ENCODE data around the gene CFAP74.

The CFAP74 gene

GRCh38 chr1:1880617-1881312, 122.8 kb downstream of the CFAP74 start:
- Mint-ChIP-seq H3K4me3 (no peak overlapping the region), H3K9me3 (no peaks in the 10 kb centered on the region), H3K36me3 (peaks cover 25% of the 10 kb centered on the region), H3K4me1 (peaks cover 78% of the 10 kb centered on the region), H3K27me3 (no peaks in the 10 kb centered on the region), H3K27ac (peak overlapping the region; percentile 44)
- ATAC-seq: no peak

DNA sequence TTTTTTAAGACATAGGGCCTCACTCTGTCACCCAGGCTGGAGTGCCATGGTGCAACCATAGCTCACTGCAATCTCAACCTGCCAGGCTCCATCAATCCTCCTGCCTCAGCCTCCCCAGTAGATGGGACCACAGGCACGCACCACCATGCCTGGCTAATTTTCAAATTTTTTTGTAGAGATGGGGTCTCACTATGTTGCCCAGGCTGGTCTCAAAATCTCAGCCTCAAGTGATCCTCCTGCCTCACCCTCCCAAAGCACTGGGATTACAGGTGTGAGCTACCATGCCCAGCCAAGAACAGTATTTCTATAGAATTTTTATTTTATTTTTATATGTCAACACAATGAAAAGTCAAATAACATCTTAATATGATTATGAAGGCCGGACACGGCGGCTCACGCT, 123.6 kb downstream of the CFAP74 start:
- H3K27ac Mint-ChIP-seq: no peak overlapping the region
- H3K4me1 Mint-ChIP-seq: peaks cover 82% of the 10 kb centered on the region
- H3K36me3 Mint-ChIP-seq: peaks cover 32% of the 10 kb centered on the region
- ATAC-seq: no peak
- no peaks in the 10 kb centered on the region for H3K27me3 Mint-ChIP-seq
- no peaks in the 10 kb centered on the region for H3K9me3 Mint-ChIP-seq
- H3K4me3 Mint-ChIP-seq: no peak overlapping the region

DNA sequence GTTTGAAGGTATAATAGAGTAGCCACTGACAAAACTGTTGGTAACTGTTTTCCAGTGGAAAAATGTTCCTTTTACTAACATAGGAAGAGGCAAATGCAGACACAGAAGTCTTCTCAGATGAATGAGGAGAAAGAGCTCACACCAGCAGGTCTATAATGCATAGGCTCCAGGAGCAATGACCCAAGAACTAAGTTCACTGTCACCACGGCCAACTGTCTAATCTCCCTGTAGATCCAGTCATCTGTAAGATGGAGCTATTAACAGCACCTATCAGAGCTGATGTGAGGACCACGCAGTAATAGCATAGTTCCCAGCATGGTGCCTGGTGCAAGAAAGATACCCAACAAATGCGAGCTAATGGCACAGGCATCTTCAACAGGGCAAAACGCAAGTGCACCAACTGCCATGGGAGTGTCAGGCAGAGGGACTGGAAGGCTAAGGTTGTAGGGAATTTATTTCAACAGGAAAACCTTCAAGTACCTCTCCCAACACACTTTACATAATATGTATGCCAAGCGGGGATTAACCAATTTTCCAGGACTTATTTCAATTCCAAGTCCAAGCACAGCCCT, 125.6 kb downstream of the CFAP74 start:
- Mint-ChIP-seq H3K4me3 (no peak overlapping the region), H3K4me1 (peaks cover 76% of the 10 kb centered on the region), H3K27ac (no peak overlapping the region)

DNA sequence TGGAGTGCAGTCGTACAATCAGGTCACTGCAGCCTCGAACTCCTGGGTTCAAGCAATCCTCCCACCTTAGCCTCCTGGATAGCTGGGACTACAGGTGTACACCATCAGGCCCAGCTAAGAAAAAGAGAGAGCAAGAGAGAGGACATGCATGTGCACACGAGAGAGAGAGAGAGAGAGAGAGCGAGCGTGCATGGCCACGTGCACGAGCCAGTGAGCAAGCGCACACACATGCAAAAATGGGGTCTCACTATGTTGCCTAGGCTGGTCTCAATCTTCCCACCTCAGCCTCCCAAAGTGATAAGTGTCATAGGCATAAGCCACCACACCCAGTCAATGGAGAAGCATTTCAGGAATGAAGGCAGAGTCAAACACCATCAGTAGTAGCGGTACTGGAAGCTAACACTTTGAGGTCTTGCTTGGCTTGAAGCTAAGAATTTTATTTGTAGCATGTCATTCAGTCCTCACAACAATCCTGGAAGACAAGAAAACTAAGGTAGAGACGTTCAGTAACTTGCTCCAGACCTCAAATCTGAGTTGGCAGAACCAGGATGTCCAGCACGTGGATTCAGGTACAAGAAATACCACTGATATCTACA, 127.2 kb downstream of the CFAP74 start:
- H3K4me3 Mint-ChIP-seq: peak overlapping the region; percentile 19
- peaks cover 57% of the 10 kb centered on the region for H3K36me3 Mint-ChIP-seq
- H3K27ac Mint-ChIP-seq: peak overlapping the region; percentile 59
- ATAC-seq: no peak
- H3K4me1 Mint-ChIP-seq: peaks cover 76% of the 10 kb centered on the region
- H3K9me3 Mint-ChIP-seq: no peaks in the 10 kb centered on the region
- H3K27me3 Mint-ChIP-seq: no peaks in the 10 kb centered on the region

More for the DNA sequence above, 125.6 kb downstream of the CFAP74 start:
- ATAC-seq: no peak
- Mint-ChIP-seq H3K36me3 (peaks cover 42% of the 10 kb centered on the region), H3K27me3 (no peaks in the 10 kb centered on the region), H3K9me3 (no peaks in the 10 kb centered on the region)

DNA sequence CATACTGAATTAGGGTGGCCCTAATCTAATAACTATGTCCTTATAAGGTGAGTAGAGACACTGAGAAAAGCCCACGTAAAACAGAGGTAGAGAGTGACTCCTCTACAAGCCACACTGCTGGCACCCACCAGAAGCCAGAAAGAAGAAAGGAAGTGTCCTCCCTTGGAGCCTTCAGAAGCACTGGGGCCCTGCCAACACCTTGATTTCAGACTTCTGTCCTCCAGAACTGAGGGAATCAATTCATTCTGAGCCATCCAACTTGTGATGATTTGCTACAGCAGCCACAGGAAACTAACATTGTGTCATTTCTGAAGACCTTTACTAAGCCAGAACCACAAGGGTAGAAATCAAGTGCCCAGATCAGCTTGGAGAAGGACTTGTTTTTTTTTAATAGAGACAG, 127.7 kb downstream of the CFAP74 start:
- peaks cover 76% of the 10 kb centered on the region for H3K4me1 Mint-ChIP-seq
- ATAC-seq: no peak
- H3K4me3 Mint-ChIP-seq: no peak overlapping the region
- H3K27me3 Mint-ChIP-seq: no peaks in the 10 kb centered on the region
- peak overlapping the region; percentile 59 for H3K27ac Mint-ChIP-seq
- peaks cover 62% of the 10 kb centered on the region for H3K36me3 Mint-ChIP-seq
- no peaks in the 10 kb centered on the region for H3K9me3 Mint-ChIP-seq

- Mint-ChIP-seq H3K4me3 (no peak overlapping the region), H3K36me3 (peaks cover 66% of the 10 kb centered on the region), H3K27ac (no peak overlapping the region), H3K27me3 (no peaks in the 10 kb centered on the region), H3K4me1 (peaks cover 81% of the 10 kb centered on the region), H3K9me3 (no peaks in the 10 kb centered on the region)
- no peak for ATAC-seq
These were observed 128.7 kb downstream of the CFAP74 start for GRCh38 chr1:1874901-1875300.

DNA sequence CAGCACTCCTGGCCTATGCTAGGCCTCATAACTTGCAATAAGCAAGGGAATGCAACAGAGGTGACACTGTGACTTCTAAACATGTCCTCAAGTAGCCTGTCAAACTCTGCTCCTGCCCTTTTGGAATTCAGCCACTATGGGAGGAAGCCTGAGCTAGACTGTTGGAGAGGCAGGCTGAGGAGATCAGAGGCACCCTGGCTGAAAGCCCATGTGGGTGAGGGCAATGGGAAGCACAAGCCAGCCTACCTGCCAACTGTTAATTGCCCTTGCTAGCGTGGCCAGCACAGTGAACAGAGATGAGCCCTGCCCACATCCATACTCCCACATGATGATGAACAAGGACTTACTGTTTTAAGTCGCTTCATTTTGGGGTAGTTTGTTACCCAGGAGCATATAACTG, 130.4 kb downstream of the CFAP74 start:
- ATAC-seq: no peak
- peaks cover 77% of the 10 kb centered on the region for H3K4me1 Mint-ChIP-seq
- H3K27ac Mint-ChIP-seq: no peak overlapping the region
- no peak overlapping the region for H3K4me3 Mint-ChIP-seq
- H3K36me3 Mint-ChIP-seq: peaks cover 56% of the 10 kb centered on the region
- H3K9me3 Mint-ChIP-seq: no peaks in the 10 kb centered on the region
- H3K27me3 Mint-ChIP-seq: no peaks in the 10 kb centered on the region

DNA sequence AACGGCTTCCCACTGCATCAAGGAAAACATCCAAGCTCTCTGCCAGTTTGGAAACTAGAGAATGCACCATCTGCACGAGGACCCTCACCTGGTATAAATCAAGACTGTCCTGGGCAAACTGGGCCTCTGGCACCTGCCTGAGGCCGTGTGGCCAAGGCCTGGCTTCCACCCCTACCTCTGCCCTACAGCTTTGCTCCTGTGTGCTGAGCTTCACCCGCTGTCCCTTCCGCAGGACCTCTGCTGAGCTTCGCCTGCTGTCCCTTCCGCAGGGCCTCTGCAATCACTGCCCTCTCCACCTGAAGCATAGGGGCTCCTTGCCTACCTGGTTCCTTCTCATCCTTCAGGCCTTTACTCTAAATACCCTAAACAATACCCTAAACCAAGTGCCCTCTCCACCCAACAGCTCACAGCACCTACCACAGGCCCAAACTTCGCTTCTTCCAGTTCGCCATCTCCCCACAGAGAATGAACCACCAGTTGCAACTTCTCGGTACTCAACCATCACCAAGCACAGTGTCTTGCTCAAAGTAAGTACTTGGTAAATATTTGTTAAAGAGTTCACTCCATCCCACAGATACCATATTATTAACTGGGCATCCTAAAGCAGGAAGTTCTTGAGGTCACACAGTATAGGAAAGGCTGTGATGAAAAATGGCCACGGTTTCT, 131.1 kb downstream of the CFAP74 start:
- Mint-ChIP-seq H3K27me3 (no peaks in the 10 kb centered on the region), H3K4me1 (peaks cover 76% of the 10 kb centered on the region), H3K9me3 (no peaks in the 10 kb centered on the region), H3K36me3 (peaks cover 57% of the 10 kb centered on the region), H3K27ac (peak overlapping the region; percentile 11), H3K4me3 (peak overlapping the region; percentile 11)
- ATAC-seq: no peak
